ENCODE results near the gene ZFP36.

Gene ZFP36

DNA sequence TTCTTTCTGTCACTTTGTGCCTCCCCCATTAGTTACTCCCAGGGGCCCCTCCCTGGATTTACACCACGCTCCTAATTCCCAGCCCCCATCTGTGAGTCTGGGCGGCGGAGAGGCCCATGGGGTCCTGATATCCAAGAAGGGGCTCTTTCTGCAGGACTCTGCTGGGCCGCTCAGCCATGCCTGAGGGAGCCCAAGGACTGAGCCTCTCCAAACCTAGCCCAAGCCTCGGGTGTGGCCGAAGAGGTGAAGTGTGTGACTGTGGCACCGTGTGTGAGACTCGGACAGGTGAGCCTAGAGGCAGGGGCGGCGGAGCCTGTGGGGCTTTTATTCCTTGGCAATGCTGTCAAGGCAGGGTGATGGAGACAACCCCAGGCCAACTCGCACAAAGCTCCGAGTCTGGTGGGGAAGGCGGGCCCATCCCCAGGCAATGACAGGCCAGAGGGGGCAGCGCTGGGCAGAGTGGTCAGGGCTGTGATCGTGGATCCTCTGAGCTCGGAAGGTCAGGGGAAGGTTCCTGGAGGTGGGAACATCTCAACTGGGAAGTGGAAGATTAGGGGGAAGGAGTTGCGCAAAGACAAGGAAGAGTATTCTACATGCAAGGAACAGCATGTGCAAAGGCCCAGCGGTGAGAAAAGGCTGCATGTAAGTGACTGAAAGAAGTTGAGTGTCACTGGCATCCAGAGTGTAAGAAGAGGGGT is 7.4 kb downstream of the ZFP36 start:
- no peaks in the 10 kb centered on the region for H3K36me3 ChIP-seq (ENCODE audit: control insufficient read depth, insufficient read depth, low read length)
- no peaks in the 10 kb centered on the region for H3K9me3 ChIP-seq (ENCODE audit: control insufficient read depth, low read length)
- H3K9ac ChIP-seq, result no peak overlapping the region
- H3K4me2 ChIP-seq (ENCODE audit: low read length), result peak overlapping the region; percentile 95
- peaks cover 17% of the 10 kb centered on the region for H3K4me1 ChIP-seq
- TF ChIP-seq, protein P1, sequence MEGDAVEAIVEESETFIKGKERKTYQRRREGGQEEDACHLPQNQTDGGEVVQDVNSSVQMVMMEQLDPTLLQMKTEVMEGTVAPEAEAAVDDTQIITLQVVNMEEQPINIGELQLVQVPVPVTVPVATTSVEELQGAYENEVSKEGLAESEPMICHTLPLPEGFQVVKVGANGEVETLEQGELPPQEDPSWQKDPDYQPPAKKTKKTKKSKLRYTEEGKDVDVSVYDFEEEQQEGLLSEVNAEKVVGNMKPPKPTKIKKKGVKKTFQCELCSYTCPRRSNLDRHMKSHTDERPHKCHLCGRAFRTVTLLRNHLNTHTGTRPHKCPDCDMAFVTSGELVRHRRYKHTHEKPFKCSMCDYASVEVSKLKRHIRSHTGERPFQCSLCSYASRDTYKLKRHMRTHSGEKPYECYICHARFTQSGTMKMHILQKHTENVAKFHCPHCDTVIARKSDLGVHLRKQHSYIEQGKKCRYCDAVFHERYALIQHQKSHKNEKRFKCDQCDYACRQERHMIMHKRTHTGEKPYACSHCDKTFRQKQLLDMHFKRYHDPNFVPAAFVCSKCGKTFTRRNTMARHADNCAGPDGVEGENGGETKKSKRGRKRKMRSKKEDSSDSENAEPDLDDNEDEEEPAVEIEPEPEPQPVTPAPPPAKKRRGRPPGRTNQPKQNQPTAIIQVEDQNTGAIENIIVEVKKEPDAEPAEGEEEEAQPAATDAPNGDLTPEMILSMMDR (IDR thresholded peaks at IDR 0.05), result no peak
- no peaks in the 10 kb centered on the region for H3K27me3 ChIP-seq (ENCODE audit: control insufficient read depth, insufficient read depth, low read length)
- H2AFZ ChIP-seq, result no peak overlapping the region
- peak overlapping the region; percentile 100 for H3K27ac ChIP-seq
- H3K4me3 ChIP-seq (ENCODE audit: low read depth, low read length), result peak overlapping the region; percentile 86
- no peaks in the 10 kb centered on the region for H3K79me2 ChIP-seq

DNA sequence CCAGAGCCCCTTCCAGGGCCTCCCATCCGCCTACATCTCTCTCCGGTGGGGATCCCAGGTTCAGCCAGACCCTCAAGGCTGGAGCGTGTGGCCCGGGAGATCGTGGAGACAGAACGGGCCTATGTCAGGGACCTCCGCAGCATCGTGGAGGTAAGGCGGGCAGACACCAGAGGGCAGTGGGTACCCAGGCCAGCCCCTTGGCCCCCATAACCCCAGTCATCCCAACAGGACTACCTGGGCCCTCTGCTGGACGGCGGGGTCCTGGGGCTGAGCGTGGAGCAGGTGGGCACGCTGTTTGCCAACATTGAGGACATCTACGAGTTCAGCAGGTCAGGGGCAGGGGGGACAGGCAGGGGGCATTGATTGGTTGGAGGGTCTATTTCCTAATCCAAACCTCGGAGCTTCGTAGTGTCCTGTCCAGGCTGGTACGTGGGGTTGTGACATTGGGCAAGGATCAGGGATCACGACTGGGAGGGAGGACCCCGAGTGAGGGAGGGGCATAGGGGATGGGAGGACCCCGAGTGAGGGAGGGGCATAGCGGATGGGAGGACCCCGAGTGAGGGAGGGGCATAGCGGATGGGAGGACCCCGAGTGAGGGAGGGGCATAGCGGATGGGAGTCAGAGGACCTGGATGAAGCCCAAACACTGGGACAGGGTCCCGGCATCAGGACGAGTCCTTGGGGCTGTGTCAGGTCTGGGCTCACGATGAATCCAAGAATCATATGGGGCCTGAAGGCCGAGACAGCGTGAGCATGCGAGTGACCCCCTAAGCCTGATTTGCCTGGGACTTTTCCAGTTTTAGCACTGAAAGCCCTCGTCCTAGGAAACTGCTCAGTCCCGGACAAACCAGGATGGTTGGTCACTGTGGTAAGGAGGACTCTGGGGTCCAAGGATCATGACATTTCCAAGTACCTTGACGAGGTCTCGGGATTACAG is 8.7 kb downstream of the ZFP36 start:
- Histone ChIP-seq H2AFZ (no peak overlapping the region), H3K36me3 (ENCODE audit: control insufficient read depth, insufficient read depth, low read length) (no peaks in the 10 kb centered on the region), H3K27ac (no peak overlapping the region), H3K27me3 (ENCODE audit: control insufficient read depth, insufficient read depth, low read length) (no peaks in the 10 kb centered on the region), H3K9ac (no peak overlapping the region), H3K4me1 (peaks cover 16% of the 10 kb centered on the region), H3K4me2 (ENCODE audit: low read length) (no peak overlapping the region), H3K4me3 (ENCODE audit: low read depth, low read length) (no peak overlapping the region), H3K9me3 (ENCODE audit: control insufficient read depth, low read length) (no peaks in the 10 kb centered on the region), H3K79me2 (no peaks in the 10 kb centered on the region)
- TF ChIP-seq, protein P1 (IDR thresholded peaks at IDR 0.05), result no peak

DNA sequence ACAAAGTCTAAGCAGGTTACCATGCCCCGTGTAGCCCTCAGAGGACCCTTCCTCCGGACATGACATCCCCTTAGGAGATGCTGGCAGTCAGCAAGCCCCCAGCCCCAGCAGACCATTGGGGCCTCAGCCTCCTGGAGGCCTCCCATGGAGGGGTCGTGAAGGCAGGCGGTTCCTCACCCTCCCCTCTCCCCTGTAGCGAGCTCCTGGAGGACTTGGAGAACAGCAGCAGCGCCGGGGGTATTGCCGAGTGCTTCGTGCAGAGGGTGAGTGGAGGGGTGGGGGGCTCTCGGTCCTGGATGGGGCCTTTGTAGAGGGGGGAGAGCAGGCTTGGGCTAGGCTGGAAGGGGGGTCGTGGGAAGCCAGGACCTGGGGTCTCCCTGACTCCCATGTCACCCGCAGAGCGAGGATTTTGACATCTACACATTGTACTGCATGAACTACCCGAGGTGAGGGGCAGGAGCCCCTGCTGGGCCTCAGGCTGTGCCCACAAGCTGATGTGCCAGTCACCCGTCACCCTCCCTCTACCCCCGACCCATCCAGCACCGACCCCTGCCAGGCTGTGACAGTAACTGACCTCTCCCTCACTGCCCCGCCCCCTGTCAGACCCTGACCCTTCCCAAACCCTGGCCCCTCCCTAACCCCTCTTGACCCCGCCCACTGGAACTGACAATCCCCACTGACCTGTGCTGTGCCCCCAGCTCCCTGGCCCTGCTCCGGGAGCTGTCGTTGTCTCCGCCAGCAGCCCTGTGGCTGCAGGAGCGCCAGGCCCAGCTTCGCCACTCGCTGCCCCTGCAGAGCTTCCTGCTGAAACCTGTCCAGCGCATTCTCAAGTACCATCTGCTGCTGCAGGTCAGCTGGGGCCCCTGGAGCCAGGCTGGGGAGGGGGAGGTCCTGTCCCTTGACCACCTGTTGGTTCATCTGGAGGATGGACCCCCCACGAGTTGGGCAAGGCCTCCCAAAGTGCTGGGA is 9.8 kb downstream of the ZFP36 start:
- Histone ChIP-seq H3K9ac (no peak overlapping the region), H3K9me3 (ENCODE audit: control insufficient read depth, low read length) (no peaks in the 10 kb centered on the region), H3K4me3 (ENCODE audit: low read depth, low read length) (no peak overlapping the region), H3K36me3 (ENCODE audit: control insufficient read depth, insufficient read depth, low read length) (no peaks in the 10 kb centered on the region), H3K27me3 (ENCODE audit: control insufficient read depth, insufficient read depth, low read length) (no peaks in the 10 kb centered on the region), H3K4me2 (ENCODE audit: low read length) (no peak overlapping the region), H3K27ac (no peak overlapping the region), H2AFZ (no peak overlapping the region), H3K4me1 (peaks cover 5% of the 10 kb centered on the region), H3K79me2 (no peaks in the 10 kb centered on the region)
- TF ChIP-seq, protein P1 (IDR thresholded peaks at IDR 0.05), result no peak

DNA sequence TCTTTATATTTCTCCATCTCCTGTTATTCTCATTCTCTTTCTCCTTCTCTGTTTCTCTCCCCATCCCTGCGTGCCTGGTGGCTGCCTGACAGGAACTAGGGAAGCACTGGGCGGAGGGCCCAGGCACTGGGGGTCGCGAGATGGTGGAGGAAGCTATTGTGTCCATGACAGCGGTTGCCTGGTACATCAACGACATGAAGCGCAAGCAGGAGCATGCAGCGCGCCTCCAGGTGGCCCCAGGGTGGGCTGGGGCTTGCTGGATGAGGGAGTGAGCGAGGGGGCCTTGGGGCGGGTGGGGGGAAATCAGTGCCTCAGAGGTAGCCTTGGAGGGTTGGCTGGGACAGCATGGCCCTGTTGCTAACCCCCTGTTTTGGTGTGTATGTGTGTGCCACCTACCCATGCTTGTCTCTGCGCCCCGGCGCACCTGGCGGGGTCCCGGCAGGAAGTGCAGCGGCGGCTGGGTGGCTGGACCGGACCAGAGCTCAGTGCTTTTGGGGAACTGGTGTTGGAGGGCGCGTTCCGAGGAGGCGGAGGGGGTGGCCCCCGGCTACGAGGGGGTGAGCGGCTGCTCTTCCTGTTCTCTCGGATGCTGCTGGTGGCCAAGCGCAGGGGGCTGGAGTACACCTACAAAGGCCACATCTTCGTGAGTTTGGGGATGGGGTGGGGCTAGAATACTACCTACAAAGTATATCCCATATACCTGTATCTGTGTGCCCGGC is 11.0 kb downstream of the ZFP36 start:
- H3K4me3 ChIP-seq (ENCODE audit: low read depth, low read length), result no peak overlapping the region
- H3K4me1 ChIP-seq, result peaks cover 1% of the 10 kb centered on the region
- H3K36me3 ChIP-seq (ENCODE audit: control insufficient read depth, insufficient read depth, low read length), result no peaks in the 10 kb centered on the region
- no peak overlapping the region for H2AFZ ChIP-seq
- H3K27me3 ChIP-seq (ENCODE audit: control insufficient read depth, insufficient read depth, low read length), result no peaks in the 10 kb centered on the region
- no peaks in the 10 kb centered on the region for H3K79me2 ChIP-seq
- TF ChIP-seq, protein P1 (IDR thresholded peaks at IDR 0.05), result no peak
- H3K9ac ChIP-seq, result no peak overlapping the region
- no peaks in the 10 kb centered on the region for H3K9me3 ChIP-seq (ENCODE audit: control insufficient read depth, low read length)
- H3K4me2 ChIP-seq (ENCODE audit: low read length), result no peak overlapping the region
- no peak overlapping the region for H3K27ac ChIP-seq

All from parathyroid adenoma (tissue), 2 donors.